ENCODE data around the gene TNIP2.

The TNIP2 gene

GRCh38 chr4:2798399-2799223 is 42.5 kb upstream of the TNIP2 start:
- peak overlapping the region; percentile 16; the same call in 1 of the 2 replicates for H3K27ac ChIP-seq

DNA sequence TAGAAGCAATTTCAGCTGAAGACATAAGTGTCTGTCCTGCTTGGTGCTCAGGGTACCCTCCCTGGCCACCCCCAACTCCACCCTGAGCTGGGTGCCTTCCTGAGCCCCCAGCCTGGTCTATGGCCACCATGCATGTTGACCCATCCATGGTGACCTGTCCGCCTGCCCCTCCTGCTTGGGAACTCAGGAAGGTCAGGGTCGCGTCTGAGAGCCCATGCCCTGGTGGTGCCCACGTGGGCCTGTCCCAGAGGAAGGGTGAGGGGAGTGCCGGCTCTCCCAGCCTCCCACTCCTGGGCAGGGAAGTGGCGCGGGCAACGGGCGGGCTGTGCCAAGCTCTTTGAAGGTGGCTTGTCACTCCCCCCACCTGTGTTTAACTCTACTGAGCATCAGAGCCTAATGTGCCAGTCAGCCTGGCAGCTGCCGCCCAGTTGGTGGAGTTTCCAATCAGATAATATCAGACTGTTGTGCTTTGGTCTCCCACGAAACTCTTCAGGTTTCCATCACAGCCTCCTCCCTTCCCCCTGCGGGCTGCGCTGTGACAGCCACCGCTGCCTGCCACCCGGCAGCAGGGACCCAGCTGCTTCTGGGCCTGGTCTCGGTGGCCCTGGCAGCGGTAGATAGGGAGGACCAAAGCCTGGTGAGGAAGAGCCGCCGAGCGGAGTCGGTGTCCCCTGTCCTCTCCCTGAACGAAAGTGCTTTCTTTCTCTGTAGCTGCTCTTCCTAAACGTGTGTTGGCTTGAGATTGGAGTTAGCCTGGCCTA is 41.6 kb upstream of the TNIP2 start:
- H3K27me3 ChIP-seq (ENCODE audit: insufficient read depth, low read depth, severe bottlenecking) = no peaks in the 10 kb centered on the region
- H3K9me3 ChIP-seq (ENCODE audit: severe bottlenecking) = no peaks in the 10 kb centered on the region
- no peak overlapping the region for H3K4me3 ChIP-seq (ENCODE audit: low read depth, low read length)
- H3K36me3 ChIP-seq = peaks cover 3% of the 10 kb centered on the region
- TF ChIP-seq CTCF (IDR thresholded peaks at IDR 0.05; ENCODE audit: low read depth, low read length) = no peak
- DNase-seq = peak; percentile 5
- H3K27ac ChIP-seq = peak overlapping the region; percentile 16; the same call in 1 of the 2 replicates

More at GRCh38 chr4:2798399-2799223, 42.5 kb upstream of the TNIP2 start:
- H3K9me3 ChIP-seq (ENCODE audit: severe bottlenecking) = no peaks in the 10 kb centered on the region
- H3K27me3 ChIP-seq (ENCODE audit: insufficient read depth, low read depth, severe bottlenecking) = no peaks in the 10 kb centered on the region
- DNase-seq = peak; percentile 23
- H3K4me3 ChIP-seq (ENCODE audit: low read depth, low read length) = no peak overlapping the region
- peaks cover 3% of the 10 kb centered on the region for H3K36me3 ChIP-seq
- no peak for TF ChIP-seq CTCF (IDR thresholded peaks at IDR 0.05; ENCODE audit: low read depth, low read length)

DNA sequence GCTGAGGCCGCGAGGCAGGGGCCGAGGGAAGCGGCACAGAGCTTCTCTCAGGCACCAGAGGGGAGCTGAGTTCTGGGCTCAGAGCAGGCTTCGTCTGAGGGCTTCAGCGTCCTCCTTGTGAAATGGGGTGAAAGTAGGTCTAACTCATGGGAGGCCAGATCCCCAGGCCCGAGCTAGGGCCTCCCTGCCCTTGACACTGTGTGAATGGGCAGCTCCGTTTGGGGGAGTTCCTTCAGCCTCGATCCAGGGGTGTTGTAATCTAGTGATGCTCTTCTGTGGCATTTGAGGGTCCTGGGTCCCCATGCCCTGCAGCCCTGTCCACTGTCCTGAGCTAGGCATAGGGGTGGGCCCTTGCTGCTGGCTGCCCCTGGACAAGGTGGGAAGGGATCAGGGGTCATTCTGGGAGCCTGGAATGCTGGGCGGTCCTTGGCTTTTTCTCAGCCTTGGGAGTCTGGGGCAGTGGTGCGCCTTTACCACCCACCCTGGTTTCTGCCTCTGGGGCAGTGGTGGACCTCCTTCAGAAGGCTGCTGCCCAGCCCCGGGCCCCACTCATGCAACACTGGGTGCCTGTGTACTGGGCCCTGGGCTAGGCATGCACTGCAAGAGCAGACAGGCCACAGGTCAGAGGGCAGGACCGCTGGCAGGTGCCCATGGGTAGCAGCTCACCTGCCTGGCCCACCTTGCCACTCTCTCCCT is 40.9 kb upstream of the TNIP2 start:
- DNase-seq = peak; percentile 5
- H3K36me3 ChIP-seq = peaks cover 3% of the 10 kb centered on the region
- H3K27me3 ChIP-seq (ENCODE audit: insufficient read depth, low read depth, severe bottlenecking) = no peaks in the 10 kb centered on the region
- no peak for TF ChIP-seq CTCF (IDR thresholded peaks at IDR 0.05; ENCODE audit: low read depth, low read length)
- no peak overlapping the region; the same call in 1 of the 2 replicates for H3K27ac ChIP-seq
- no peak overlapping the region for H3K4me3 ChIP-seq (ENCODE audit: low read depth, low read length)
- no peaks in the 10 kb centered on the region for H3K9me3 ChIP-seq (ENCODE audit: severe bottlenecking)

GRCh38 chr4:2795893-2796848 is 40.0 kb upstream of the TNIP2 start:
- TF ChIP-seq CTCF (IDR thresholded peaks at IDR 0.05; ENCODE audit: low read depth, low read length) = no peak
- Histone ChIP-seq H3K4me3 (ENCODE audit: low read depth, low read length) (no peak overlapping the region), H3K27me3 (ENCODE audit: insufficient read depth, low read depth, severe bottlenecking) (no peaks in the 10 kb centered on the region), H3K27ac (no peak overlapping the region; the same call in 1 of the 2 replicates), H3K36me3 (peaks cover 3% of the 10 kb centered on the region), H3K9me3 (ENCODE audit: severe bottlenecking) (no peaks in the 10 kb centered on the region)
- peak; percentile 7 for DNase-seq
